GM23338 (cell line): Measurements from ENCODE around the gene ATAD3B.
"Not testable (repeated sequence)": the region's sequence is repeated elsewhere in the genome, so short reads cannot be mapped to it uniquely, and the experiment has no call there.

Source experiments
- CREB1 ChIP-seq: fragments of 250-450 bp; sonication (Bioruptor Pico); IDR thresholded peaks from 2 replicates; pipeline ENCODE4 v1.5.0; 2020; ENCODE audit warnings: low read depth, mild to moderate bottlenecking, moderate library complexity
- CTCF ChIP-seq, 2 experiments: fragments of 200-600 bp in 1 of 2; sonication (generic) in 1 of 2; conservative IDR thresholded peaks; 2 replicates each; pipeline versions ENCODE4 v1.5.1 to v1.6.1; 2016 to 2017; ENCODE audit warnings: antibody characterized with exemption in 2 of 2, low read depth in 2 of 2, mild to moderate bottlenecking in 2 of 2, moderate library complexity in 1 of 2
- EZH2 ChIP-seq: fragments of 200-600 bp; sonication (generic); IDR thresholded peaks from one replicate; pipeline ENCODE4 v1.8.0; 2017; ENCODE audit warnings: antibody characterized with exemption, mild to moderate bottlenecking, low read depth; ENCODE audit not compliant: unreplicated experiment
- EZH2phosphoT487 ChIP-seq: fragments of 200-600 bp; sonication (generic); IDR thresholded peaks from one replicate; pipeline ENCODE4 v1.8.1; 2018; ENCODE audit warnings: antibody characterized with exemption; ENCODE audit not compliant: unreplicated experiment
- NANOG ChIP-seq: IDR thresholded peaks from 2 replicates; pipeline ENCODE4 v1.6.1; 2016; ENCODE audit warnings: antibody characterized with exemption, borderline replicate concordance
- POLR2AphosphoS5 ChIP-seq: IDR thresholded peaks from 2 replicates; pipeline ENCODE4 v1.6.1; 2016; ENCODE audit warnings: antibody characterized with exemption, low read depth
- REST ChIP-seq: IDR thresholded peaks from one replicate; pipeline ENCODE4 v1.6.1; 2018; ENCODE audit warnings: antibody characterized with exemption; ENCODE audit not compliant: unreplicated experiment
- ZNF114 ChIP-seq: fragments of 250-450 bp; sonication (Bioruptor Pico); IDR thresholded peaks from 2 replicates; pipeline ENCODE4 v1.5.0; 2020; ENCODE audit warnings: mild to moderate bottlenecking, moderate library complexity
- ZNF331 ChIP-seq: fragments of 250-450 bp; sonication (Bioruptor Pico); IDR thresholded peaks from 2 replicates; pipeline ENCODE4 v1.5.0; 2020; ENCODE audit warnings: low read depth, mild to moderate bottlenecking, moderate library complexity
- ZNF462 ChIP-seq: fragments of 250-450 bp; sonication (Bioruptor Pico); IDR thresholded peaks from 2 replicates; pipeline ENCODE4 v1.5.0; 2020; ENCODE audit warnings: mild to moderate bottlenecking, moderate library complexity
- TF ChIP-seq, protein P1 (sequence below): IDR thresholded peaks from 2 replicates; pipeline ENCODE4 v1.6.1; 2016; ENCODE audit warnings: antibody characterized with exemption

DNA sequence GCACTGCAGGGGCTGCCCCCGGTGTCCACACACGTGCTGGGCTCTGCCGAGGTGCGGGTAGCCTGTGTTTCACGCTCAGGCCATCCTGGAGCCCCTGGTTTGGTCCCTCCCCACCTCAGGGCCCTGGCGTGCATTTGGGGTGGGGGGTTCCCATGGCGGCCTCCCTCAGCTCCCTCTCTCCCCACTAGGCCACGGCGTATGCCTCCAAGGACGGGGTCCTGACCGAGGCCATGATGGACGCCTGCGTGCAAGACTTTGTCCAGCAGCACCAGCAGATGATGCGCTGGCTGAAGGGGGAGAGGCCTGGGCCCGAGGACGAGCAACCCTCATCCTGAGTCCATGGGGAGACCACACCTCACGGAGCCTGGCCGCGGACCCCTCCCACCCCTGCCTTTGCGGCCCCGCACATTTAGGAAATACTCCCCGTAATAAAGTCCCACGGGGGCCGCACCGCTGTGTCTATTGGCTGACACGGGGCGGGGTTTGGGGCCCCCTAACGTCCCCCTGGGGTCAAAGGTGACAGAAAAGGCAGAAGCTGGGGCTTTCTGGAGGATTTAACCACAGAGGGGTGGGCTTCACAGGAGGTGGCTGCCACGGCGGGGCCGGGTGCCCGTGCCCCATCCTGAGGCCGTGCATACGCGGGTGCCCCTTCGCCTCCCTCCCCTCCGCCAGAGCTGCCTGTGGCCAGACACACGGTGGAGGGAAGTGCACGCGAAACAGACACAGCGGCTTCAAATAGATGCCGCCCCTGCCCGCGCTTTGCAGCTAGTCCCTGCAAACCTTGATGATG is 3.2 kb upstream of the ATAD3B start:
- TF ChIP-seq POLR2AphosphoS5; CTCF (conservative IDR thresholded peaks at IDR 0.05; ENCODE audit: low read depth in 2 of 2); EZH2; REST; NANOG; EZH2phosphoT487; CREB1 (CRISPR knock-in tag); ZNF114 (CRISPR knock-in tag); ZNF331 (CRISPR knock-in tag); ZNF462: not testable (repeated sequence)
- TF ChIP-seq, protein P1, sequence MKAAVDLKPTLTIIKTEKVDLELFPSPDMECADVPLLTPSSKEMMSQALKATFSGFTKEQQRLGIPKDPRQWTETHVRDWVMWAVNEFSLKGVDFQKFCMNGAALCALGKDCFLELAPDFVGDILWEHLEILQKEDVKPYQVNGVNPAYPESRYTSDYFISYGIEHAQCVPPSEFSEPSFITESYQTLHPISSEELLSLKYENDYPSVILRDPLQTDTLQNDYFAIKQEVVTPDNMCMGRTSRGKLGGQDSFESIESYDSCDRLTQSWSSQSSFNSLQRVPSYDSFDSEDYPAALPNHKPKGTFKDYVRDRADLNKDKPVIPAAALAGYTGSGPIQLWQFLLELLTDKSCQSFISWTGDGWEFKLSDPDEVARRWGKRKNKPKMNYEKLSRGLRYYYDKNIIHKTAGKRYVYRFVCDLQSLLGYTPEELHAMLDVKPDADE, result not testable (repeated sequence)
